Sciatic nerve (tissue), 2 donors: ENCODE measurements around the gene WDR13. TPM values are rescaled to one million over a fixed set of nuclear protein-coding genes. Genes with fewer than 3 reads are reported as not detected.
"Not testable (repeated sequence)": the region's sequence is repeated elsewhere in the genome, so short reads cannot be mapped to it uniquely, and the experiment has no call there.

Experiments
- ATAC-seq: fragments of 200-7000 bp; cut with Tn5 transposase; one replicate; pipeline ENCODE4 v1.9.1; 2020; ENCODE audit warnings: mild to moderate bottlenecking, moderate library complexity
- DNase-seq: peaks from one replicate; pipeline ENCODE4 v3.0.0-alpha.2; 2020; ENCODE audit warnings: low spot score
- intact Hi-C: fragments of 100-400 bp; cut with DNase I; formaldehyde crosslinking; loops from one replicate; pipeline ENCODE4 v1.14.2; 2022
- total RNA-seq: library from RNA; stranded (reverse); fragmentation: NEBNext Ultra II Directional; extraction: Animal tissue kit (Norgen Biotek cat#: 25700); gene quantifications from one replicate; pipeline ENCODE4 v1.2.1, GENCODE V29; 2021
- donor health status: DM: no; HTN: no; CAD: no.
- donor health status: DM: no; HTN: no; CAD: no.

The WDR13 gene
- 124 TPM for total RNA-seq

DNA sequence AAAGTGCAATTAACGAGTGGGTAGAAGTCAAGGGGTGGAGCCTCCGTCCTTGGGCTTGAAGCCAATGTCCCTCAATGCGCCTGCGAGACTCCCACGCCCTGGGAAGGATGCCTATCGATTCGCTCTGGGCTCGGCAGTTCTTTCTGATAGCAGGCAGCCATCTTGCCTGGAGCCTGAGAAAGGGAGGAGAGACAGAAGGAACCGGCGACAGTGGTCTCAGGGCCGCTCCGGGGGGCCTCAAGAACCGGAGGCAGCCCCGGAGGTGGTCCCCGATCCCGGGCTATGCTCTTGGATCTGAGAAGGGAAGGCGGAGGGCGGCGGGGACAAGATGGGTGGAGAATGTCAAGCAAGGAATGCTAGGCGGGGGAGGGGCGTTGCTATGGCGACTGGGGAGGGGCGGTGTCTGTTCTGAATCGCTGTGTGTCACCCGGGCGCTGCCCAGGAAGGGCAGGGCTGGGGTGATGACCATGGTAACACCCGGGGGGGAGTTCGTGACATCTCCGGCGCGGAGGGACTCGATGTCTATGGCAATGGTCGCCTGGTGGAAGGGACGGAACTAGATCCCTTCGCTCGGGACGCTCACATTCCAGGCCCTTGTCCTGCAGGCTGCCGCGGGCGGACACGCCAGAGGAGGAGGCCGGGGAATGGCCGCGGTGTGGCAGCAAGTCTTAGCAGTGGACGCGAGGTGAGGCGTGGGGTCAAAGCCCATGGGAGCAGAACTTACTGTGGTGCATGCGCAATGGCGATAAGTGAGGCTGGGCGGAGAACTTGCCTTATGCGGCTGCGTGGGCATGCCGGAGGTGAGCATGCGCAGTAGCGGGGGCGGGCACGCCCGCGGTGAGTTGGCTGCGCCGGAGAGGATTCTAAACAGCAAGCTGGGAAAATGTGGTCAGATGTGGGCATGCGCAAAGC, at the start of gene WDR13:
Gene WDR13, plus strand, starts transcription at position 140 of the 912 bp plus-strand sequence. Its CDS starts 505 bp downstream, at position 645.
- DNase-seq (peak; percentile 94), ATAC-seq (peak; percentile 96)
- intact Hi-C loops, result no loop called here

DNA sequence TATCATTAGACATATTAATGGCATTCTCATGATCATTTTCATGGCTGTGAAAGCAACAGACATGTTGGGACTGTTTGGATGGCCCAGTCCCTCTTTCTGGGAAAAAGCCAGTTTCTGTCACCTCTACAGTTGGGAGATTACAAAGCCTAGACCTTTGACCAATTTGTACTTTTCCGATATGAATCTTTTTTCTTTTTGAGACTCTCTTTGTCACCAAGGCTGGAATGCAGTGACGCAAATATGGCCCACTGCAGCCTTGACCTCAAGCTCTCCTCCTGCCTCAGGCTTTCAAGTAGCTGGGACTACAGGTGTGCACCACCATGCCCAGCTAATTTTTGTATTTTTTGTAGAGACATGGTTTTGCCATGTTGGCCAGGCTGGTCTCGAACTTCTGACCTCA, 48.4 kb upstream of the WDR13 start:
- intact Hi-C loops, result no loop called here
- no peak for ATAC-seq

DNA sequence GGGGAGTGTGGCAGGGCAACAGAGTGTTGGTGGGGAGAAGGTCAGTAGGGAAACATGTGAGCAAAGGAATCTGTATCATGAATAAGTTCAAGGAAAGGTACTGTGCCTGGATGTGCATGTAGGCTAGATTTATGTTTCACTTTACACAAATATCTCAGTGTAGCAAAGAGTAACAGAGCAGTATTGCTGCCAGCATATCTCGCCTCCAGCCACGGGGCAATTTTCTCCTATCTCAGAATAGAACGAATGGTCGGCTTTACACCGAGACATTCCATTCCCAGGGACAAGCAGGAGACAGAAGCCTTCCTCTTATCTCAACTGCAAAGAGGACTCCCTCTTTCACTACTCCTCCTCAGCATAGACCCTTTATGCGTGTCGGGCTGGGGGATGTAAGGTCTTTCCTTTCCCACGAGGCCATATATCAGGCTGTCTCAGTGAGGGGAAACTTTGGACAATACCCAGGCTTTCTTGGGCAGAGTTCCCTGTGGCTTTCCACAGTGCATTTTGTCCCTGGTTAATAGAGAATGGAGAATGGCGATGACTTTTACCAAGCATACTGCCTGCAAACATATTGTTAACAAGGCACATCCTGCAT, 41.5 kb upstream of the WDR13 start:
- intact Hi-C loops, ATAC-seq, DNase-seq: not testable (repeated sequence)

More for the DNA sequence above, 48.4 kb upstream of the WDR13 start:
- DNase-seq, result no peak

DNA sequence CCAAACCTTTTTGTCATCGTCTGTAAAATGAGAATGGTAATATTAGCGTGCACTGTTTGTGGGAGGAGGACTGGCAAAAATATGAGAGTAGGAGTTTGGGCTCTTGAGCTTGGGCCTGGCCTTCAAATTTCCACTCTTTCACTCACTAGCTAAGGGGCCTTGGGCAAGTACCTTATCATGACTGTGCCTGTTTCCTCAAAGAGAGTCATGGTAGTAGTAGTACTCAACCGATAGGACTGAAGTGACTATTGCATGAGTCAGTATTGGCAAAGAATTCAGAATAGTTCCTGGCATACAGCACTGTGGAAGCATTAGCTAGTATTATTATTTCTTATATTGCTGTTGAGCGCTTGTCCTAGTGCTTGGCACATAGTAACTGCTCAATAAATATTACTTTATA, 39.0 kb upstream of the WDR13 start:
- DNase-seq, result no peak
- intact Hi-C loops, result no loop called here
- ATAC-seq, result no peak

DNA sequence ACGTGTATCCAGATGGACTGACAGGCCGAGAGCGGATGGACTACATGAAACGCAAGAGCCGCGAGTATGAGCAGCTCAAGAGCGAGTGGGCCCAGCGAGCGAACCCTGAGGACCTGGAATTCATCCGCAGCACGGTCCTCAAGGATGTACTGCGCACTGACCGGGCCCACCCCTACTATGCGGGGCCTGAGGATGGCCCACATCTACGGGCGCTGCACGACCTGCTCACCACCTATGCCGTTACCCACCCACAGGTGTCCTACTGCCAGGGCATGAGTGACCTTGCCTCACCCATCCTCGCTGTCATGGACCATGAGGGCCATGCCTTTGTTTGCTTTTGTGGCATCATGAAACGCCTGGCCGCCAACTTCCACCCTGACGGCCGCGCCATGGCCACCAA, 37.7 kb upstream of the WDR13 start:
- DNase-seq, result no peak
- intact Hi-C loops, result no loop called here
- ATAC-seq, result no peak

DNA sequence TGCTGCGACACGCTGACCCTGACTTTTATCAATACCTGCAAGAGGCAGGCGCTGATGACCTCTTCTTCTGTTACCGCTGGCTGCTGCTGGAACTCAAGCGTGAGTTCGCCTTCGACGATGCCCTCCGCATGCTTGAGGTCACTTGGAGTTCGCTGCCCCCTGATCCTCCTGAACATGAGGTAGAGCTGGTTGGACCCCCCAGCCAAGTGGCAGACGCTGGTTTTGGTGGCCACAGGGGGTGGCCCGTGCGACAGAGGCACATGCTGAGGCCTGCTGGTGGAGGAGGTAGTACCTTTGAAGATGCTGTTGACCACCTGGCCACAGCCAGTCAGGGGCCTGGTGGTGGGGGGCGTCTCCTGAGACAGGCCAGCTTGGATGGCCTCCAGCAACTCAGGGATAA, 37.2 kb upstream of the WDR13 start:
- DNase-seq (no peak), ATAC-seq (no peak)
- intact Hi-C loops, result no loop called here

DNA sequence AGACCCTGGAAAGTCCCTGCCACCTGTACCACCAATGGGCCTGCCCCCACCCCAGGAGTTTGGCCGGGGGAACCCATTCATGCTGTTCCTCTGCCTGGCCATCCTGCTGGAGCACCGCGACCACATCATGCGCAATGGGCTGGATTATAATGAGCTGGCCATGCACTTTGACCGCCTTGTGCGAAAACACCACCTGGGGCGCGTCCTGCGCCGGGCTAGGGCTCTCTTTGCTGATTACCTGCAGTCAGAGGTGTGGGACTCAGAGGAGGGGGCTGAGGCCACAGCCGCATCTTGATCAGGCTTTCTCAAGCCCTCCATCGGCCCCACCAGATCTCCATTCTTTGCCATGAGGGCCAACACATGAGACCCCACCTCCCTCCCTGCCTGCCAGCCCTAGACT, 36.6 kb upstream of the WDR13 start:
- ATAC-seq (no peak), DNase-seq (no peak)
- intact Hi-C loops, result no loop called here

DNA sequence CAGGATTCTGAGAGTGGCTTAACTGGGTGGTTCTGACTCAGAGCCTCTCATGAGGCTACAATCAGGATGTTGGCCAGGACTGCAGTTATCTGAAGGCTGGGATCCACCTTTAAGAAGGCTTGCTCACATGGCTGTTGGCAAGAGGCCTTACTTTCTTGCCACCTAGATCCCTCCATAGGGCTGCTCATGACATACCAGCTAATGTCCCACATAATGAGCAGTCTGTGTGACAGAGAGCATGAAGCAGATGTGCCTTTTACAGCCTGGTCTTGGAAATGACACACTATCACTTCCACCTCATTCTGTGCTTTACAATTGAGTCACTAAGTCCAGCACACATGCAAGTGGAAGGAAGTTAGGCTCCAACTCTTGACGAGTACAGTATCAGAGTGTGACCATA, 27.3 kb upstream of the WDR13 start:
- intact Hi-C loops, result no loop called here

DNA sequence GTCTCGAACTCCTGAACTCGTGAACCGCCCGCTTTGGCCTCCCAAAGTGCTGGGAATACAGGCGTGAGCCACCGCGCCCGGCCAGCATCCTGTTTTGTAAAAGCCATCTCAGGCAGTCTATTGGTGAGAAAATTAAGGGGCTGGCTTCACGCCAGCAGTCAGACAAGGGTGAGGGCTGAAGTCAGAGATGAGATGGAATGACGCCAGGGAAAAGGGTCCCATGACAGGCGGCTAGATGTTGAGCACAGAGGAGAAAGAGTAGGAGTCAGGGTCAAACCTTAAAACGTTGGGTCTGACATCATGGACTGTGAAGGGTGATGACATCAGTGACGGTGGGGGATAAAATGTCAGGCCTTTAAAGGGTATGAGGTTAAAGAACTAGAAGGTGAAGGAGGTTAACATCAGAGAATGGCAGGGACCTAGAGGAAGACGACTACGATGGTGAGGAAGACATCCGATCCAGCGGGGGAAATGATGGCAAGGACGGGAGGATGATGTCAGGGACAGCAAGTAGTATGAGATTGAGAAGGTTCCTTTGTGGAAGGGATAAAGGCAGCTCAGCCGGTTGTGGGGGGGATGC, 23.5 kb upstream of the WDR13 start:
- DNase-seq, result peak; percentile 75
- intact Hi-C loops, result no loop called here

More for the DNA sequence above, 27.3 kb upstream of the WDR13 start:
- ATAC-seq (no peak), DNase-seq (no peak)

DNA sequence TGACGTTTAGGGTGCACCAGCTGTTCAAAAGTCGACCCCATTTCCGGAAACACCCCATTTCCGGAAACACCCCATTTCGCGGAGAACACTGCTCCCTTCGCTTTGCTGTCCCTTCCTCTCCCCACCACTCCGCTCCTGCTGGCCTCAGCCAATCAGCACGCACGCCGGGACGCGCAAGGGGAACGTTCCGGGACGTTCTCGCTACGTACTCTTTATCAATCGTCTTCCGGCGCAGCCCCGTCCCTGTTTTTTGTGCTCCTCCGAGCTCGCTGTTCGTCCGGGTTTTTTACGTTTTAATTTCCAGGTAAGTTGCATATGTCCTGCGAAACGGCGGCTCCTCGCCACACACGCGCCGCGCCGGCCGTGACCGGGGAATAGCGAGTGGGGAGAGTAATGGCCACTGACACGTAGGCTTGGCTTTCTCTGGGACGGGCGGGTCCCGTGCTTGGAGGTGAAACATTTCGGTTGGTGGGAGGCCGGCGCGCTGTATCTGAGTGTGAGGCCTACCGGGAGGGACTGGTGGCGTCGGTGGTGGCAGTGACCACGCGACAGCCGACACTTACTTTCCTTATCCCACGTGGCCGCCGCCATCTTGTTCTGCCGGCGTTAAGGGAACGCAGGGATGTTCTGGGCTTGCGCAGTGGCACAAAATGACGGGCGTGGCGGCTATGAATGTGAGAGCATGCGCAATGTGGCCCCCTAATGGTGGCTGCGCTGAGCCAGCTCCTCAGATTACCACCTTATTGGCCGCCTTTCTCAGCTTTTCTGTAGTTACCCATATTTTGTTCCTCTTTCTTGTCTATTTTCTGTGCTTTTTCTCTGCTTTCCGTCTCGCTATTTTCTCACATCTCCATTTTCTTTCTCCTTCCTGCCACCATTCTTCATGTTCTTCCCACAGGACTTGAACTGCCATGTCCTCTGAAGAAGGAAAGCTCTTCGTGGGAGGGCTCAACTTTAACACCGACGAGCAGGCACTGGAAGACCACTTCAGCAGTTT, 22.7 kb upstream of the WDR13 start, which contains the start of gene RBM3:
Gene RBM3, plus strand, starts transcription at position 215 of the 997 bp plus-strand sequence. Its CDS starts 697 bp downstream, at position 912.
- intact Hi-C loops, result no loop called here

More for the DNA sequence above, 23.5 kb upstream of the WDR13 start:
- ATAC-seq, result peak; percentile 31

DNA sequence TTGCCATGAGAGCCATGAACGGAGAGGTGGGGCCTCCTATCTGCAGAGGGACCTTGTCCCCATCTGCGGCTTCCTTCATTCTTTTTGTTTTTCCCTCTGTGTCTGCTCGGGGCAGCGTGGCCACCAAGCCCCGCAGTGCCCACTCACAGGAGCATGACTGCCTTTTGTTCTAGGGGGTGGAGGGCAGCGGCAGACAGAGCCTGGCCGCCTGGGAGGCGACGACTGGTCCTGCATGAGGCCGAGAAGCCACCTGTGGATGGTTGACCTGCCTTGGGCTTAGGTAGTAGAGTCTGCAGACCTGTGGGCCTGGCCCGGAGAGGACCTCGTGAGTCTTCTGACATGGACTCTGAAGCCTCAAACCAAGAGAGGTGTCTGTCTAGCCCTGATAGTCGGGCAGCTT, 21.6 kb upstream of the WDR13 start:
- ATAC-seq (no peak), DNase-seq (no peak)
- intact Hi-C loops, result no loop called here

More for the DNA sequence above, 22.7 kb upstream of the WDR13 start, which contains the start of gene RBM3:
- peak; percentile 95 for DNase-seq
- ATAC-seq, result peak; percentile 99

DNA sequence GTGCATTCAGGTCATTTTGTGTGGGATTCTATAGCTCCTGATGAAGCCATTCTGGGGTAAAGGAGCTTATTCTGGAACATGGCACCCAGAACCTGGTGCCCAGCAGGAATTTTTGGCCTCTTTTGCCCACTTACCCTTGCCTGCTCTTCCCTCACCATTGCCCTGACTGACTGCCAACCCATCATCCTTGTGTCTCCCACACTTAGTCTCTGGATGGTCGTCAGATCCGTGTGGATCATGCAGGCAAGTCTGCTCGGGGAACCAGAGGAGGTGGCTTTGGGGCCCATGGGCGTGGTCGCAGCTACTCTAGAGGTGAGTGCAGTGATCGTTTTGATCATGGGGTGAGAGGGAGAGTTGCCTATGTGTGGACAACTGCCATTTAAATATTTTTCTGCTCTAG, 21.2 kb upstream of the WDR13 start:
- intact Hi-C loops, result no loop called here
- ATAC-seq, result no peak
- DNase-seq, result no peak

DNA sequence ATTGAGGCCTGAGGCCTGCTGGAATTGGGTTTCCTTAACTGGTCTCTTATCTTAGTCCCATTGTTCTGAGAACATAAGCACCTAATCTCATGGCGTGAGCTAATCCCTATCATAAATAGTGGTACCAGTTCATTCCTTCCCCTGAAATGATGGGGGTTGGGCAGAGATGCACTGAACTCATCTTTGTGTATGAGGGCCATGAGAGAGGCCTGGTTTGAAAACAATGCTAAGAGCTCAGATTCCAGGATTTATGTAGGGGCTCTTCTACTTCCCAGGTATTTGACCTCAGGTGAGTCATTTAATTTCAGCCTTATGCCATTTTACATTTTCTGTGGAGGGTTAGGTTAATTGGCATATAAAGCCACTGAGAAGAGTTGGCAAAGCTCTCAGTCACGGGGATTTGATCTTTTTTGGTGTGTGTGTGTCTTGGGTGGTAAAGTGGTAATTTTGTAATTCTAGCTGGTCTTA, 18.6 kb upstream of the WDR13 start:
- intact Hi-C loops, result no loop called here
- ATAC-seq, result no peak

DNA sequence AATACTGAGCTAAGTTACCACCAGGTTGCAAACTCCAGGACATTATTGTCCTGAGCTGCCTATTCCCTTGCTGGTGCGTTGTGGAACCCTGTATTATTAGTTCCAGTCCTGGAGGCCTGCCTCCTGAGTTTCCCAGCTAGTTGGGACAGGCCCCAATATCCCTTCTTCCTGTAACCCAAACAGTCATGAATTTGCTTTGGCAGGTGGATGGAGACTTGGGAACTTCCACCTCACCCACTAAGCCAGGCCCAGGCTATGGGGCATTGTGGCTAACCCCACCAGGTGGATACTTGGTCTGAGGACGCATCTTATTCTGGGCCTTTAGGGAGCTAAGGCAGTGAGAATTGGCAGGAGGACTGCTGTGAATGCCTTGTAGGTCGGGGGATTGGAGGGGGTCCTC, 18.0 kb upstream of the WDR13 start:
- intact Hi-C loops, result no loop called here
- DNase-seq, result no peak

More for the DNA sequence above, 18.6 kb upstream of the WDR13 start:
- DNase-seq, result no peak

DNA sequence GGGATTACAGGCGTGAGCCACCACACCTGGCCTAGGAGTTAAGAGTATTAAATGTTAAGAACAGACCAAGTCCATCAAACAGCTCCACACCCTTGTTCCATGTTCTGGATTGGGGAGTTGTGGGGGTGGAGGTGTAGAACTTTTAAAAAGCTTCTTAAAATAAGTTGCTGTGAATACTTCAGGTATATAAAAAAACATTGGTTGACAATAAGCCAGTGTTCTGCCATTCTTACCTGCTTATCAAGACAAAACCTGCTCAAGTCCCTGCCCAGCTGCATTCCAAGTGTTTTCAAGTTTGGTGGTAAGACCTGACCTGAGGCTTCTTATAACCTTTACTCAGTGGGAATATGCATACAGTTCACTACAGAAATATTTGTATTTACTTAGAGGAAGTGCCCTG, 16.6 kb upstream of the WDR13 start:
- DNase-seq (no peak), ATAC-seq (no peak)
- intact Hi-C loops, result no loop called here

More for the DNA sequence above, 18.0 kb upstream of the WDR13 start:
- no peak for ATAC-seq

DNA sequence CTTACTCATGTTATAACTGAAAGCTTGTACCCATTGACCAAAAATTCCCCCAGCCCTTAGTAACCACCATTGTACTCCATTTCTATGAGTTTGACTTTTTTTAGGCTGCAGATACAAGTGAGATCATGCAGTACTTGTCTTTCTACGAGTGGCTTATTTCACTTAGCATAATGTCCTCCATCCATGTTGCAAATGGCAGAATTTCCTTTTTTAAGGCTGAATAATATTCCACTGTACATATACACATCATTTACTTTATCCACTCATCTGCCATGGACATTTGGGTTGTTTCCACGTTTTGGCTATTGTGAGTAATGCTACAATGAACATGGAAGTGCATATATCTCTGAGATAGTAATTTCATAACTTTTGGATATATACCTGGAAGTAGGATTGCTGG, 12.6 kb upstream of the WDR13 start:
- intact Hi-C loops, result no loop called here
- DNase-seq, result no peak
- no peak for ATAC-seq

DNA sequence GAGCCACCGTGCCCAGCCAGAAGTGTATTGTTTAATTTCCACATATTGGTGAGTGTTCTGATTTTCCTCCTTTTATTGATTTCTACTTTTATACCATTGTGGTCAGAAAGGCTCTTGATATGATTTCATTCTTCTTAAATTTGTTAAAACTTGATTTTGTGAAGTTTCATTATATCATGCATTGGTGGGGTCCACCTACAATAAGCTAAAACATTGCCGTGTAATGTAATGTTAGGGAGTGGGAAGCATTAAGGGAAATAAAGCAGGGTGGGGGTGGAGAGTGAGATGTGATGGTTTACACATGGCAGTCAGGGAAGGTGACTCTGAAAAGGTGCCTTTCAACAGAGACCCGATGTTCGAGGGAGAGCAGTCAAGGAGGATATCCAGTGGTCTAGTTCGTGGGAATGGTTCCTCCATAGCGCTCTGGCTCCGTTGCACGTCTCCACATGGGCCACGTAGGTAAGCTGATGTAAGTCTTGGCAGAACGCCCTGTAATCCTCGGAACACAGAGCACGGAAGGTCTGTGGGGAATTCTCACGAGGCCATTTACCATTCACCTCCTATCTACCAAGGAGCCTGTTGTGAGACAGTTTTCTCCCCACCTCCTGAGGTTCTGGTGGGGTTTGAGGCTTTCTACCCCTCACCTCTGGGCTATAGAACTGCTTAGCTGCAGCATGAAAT, 7.7 kb upstream of the WDR13 start:
- intact Hi-C loops, result no loop called here
- no peak for ATAC-seq
- DNase-seq, result no peak
